BJ (cell line): ENCODE measurements around the gene TSPAN7. TPM values are rescaled to one million over a fixed set of nuclear protein-coding genes. Genes with fewer than 3 reads are reported as not detected.

ENCODE experiments used
- CTCF ChIA-PET: fragments of 350-600 bp; formaldehyde crosslinking; extraction: SDS; loops from one replicate; lab custom pipeline; 2021; ENCODE audit warnings: antibody characterized with exemption, inconsistent platforms; lab: Yijun Ruan, JAX
- POLR2A ChIA-PET: fragments of 300-600 bp; sonication (Branson Sonifier 250); formaldehyde crosslinking; extraction: SDS; loops from one replicate; lab custom pipeline; 2021; ENCODE audit warnings: antibody characterized with exemption; lab: Charles Lee
- DNase-seq: peaks from one replicate; pipeline ENCODE4 v3.0.0-alpha.2; 2011; ENCODE audit warnings: low read depth
- H3K27me3 ChIP-seq: 2 replicates; pipeline ENCODE4 v1.6.0; 2011; ENCODE audit warnings: low read length; ENCODE audit not compliant: control insufficient read depth, insufficient read depth
- H3K36me3 ChIP-seq: 2 replicates; pipeline ENCODE4 v1.5.1; 2011; ENCODE audit warnings: low read length; ENCODE audit not compliant: control insufficient read depth, insufficient read depth
- H3K4me3 ChIP-seq: 2 replicates; pipeline ENCODE4 v1.5.1; 2011; ENCODE audit warnings: low read depth, mild to moderate bottlenecking, control low read depth, low read length
- polyA plus RNA-seq: library from polyadenylated mRNA; depleted of rRNA; stranded (reverse); fragments of >200 nt; gene quantifications from 2 replicates; pipeline ENCODE4 v1.2.3, GENCODE V29; 2011
- TF ChIP-seq, protein P1 (sequence below): IDR thresholded peaks from 2 replicates; pipeline ENCODE4 v1.5.1; 2011; ENCODE audit warnings: low read depth, mild to moderate bottlenecking, control low read depth, inconsistent platforms, low read length, moderate library complexity; ENCODE audit not compliant: insufficient read depth

The TSPAN7 gene
- polyA plus RNA-seq, 1 experiment, result not detected

DNA sequence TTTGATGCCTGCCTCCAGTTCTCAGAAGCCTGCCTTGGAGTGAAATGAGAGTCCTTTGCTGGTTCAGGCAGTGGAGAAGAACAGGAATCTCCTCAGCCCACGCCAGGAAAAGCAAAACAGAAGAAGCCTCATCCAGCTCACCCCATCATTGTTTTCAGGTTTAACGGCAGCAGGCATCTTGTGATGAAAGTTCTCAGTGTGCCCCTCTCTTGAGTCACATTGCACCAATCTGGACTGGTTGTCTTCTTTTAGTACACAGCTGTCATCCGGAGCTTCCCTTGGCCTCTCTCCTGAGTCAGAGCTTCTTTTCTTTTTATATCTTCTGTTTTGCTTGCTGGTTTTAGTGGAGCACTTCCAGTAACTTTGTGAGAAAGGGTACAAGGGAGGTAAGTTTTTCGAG is 50.9 kb downstream of the TSPAN7 start:
- DNase-seq, result no peak
- H3K36me3 ChIP-seq, result no peaks in the 10 kb centered on the region
- H3K4me3 ChIP-seq, result no peak overlapping the region
- ChIA-PET POLR2A (interaction anchor here (0.6 kb wide), 1 partner anchor 991 kb away, joined by 3 read pairs; no protein-coding TSS in a partner anchor), CTCF (no interaction called here)
- no peaks in the 10 kb centered on the region for H3K27me3 ChIP-seq
- TF ChIP-seq, protein P1, sequence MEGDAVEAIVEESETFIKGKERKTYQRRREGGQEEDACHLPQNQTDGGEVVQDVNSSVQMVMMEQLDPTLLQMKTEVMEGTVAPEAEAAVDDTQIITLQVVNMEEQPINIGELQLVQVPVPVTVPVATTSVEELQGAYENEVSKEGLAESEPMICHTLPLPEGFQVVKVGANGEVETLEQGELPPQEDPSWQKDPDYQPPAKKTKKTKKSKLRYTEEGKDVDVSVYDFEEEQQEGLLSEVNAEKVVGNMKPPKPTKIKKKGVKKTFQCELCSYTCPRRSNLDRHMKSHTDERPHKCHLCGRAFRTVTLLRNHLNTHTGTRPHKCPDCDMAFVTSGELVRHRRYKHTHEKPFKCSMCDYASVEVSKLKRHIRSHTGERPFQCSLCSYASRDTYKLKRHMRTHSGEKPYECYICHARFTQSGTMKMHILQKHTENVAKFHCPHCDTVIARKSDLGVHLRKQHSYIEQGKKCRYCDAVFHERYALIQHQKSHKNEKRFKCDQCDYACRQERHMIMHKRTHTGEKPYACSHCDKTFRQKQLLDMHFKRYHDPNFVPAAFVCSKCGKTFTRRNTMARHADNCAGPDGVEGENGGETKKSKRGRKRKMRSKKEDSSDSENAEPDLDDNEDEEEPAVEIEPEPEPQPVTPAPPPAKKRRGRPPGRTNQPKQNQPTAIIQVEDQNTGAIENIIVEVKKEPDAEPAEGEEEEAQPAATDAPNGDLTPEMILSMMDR, result no peak

DNA sequence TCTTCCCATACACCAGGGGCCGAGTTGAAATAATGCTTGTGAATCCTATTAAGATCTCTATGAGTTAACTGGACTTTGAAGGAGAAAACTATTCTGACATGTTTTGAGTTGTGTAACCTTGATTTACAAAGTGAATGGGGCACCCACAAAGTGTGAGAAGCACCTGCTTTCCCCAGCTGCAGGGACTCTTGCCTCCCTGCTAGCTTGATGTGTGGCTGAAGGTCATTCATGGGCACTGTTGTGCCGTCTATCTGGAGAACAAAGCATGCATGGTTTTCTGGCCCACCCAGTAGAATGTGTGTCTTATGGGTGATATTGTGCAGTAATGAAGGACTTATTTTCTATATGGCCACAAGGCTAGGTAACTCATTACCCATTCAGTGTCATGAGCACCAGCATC is 53.1 kb downstream of the TSPAN7 start:
- Histone ChIP-seq H3K4me3 (no peak overlapping the region), H3K27me3 (no peaks in the 10 kb centered on the region), H3K36me3 (no peaks in the 10 kb centered on the region)
- DNase-seq, result no peak
- CTCF ChIA-PET, result no interaction called here
- POLR2A ChIA-PET, result no interaction called here
- TF ChIP-seq, protein P1, result no peak

DNA sequence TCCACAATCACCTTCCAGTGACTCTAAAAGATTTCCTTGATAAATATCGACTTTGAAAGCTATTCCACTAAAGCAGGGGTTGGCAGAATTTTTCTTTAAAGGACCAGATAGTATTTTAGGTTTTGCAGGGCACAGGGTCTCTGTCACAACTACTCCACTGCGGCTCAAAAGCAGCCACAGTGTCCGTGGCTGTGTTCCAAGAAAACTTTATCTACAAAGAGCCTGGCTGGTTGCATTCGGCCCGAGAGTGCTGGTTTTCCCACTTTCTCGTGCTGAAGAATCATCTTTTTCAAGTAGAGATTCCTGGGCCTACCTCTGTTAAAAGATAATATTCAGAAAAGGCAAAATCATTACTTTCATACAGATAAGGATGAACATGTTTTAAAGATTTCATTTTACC is 55.6 kb downstream of the TSPAN7 start:
- no peak overlapping the region for H3K4me3 ChIP-seq
- TF ChIP-seq, protein P1, result no peak
- POLR2A ChIA-PET, result no interaction called here
- no peaks in the 10 kb centered on the region for H3K27me3 ChIP-seq
- CTCF ChIA-PET, result no interaction called here
- no peak for DNase-seq
- no peaks in the 10 kb centered on the region for H3K36me3 ChIP-seq

DNA sequence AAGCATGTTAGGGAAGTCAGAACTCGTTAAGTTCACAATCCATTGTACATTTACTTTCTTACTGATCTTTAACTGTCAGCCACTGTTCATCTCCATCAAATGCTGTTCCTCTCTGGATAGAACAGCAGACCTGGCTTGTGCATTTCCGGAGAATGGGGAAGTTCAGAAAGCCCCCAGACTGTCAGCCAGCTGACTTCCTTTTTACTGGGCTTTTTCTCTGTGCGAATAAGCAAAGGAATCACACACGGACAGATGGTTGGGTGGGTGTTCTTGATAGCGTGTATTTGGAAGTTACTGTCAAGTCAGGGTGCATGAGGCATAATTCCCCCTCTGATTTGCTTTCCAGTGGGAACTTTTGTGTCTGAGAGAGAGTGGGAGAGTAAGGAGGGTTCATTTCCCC is 56.8 kb downstream of the TSPAN7 start:
- DNase-seq, result no peak
- TF ChIP-seq, protein P1, result no peak
- Histone ChIP-seq H3K27me3 (no peaks in the 10 kb centered on the region), H3K36me3 (no peaks in the 10 kb centered on the region), H3K4me3 (no peak overlapping the region)
- ChIA-PET POLR2A (no interaction called here), CTCF (no interaction called here)

DNA sequence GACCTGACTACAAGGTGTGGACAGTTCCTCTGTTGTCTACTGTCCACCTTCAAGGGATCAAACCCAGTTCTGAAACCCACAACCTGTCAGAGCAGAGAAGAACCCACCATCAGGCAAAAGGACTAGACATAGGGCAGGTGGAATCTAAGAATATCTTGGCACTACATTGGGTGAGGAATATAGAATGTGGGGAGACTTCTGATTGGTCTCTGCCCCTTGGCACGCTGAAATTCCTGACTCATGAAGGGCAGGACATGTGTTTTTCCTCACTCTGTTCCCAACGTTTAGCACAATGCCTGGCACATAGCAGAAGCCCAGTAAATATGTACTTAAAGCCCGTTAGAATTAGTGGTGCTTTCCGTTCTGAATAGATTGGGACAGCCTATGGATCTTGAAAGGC is 59.3 kb downstream of the TSPAN7 start:
- ChIA-PET CTCF (no interaction called here), POLR2A (no interaction called here)
- TF ChIP-seq, protein P1, result no peak
- no peak for DNase-seq
- Histone ChIP-seq H3K4me3 (no peak overlapping the region), H3K27me3 (no peaks in the 10 kb centered on the region), H3K36me3 (no peaks in the 10 kb centered on the region)
